SK-N-MC (cell line): ENCODE data around the gene S100A9.

ENCODE experiments used
- EZH2 ChIP-seq: fragments of 200-600 bp; sonication (generic); IDR thresholded peaks from one replicate; pipeline ENCODE4 v1.6.1; 2017; ENCODE audit warnings: antibody characterized with exemption
- FOXP2 ChIP-seq: optimal IDR thresholded peaks from 2 replicates; pipeline ENCODE3; 2011; ENCODE audit warnings: mild to moderate bottlenecking, moderate library complexity; ENCODE audit not compliant: insufficient read depth; ENCODE audit errors: extremely low read length, control extremely low read depth
- POLR2AphosphoS5 ChIP-seq: IDR thresholded peaks from 2 replicates; pipeline ENCODE4 v1.6.1; 2012; ENCODE audit warnings: mild to moderate bottlenecking, low read depth, low read length, borderline replicate concordance

DNA sequence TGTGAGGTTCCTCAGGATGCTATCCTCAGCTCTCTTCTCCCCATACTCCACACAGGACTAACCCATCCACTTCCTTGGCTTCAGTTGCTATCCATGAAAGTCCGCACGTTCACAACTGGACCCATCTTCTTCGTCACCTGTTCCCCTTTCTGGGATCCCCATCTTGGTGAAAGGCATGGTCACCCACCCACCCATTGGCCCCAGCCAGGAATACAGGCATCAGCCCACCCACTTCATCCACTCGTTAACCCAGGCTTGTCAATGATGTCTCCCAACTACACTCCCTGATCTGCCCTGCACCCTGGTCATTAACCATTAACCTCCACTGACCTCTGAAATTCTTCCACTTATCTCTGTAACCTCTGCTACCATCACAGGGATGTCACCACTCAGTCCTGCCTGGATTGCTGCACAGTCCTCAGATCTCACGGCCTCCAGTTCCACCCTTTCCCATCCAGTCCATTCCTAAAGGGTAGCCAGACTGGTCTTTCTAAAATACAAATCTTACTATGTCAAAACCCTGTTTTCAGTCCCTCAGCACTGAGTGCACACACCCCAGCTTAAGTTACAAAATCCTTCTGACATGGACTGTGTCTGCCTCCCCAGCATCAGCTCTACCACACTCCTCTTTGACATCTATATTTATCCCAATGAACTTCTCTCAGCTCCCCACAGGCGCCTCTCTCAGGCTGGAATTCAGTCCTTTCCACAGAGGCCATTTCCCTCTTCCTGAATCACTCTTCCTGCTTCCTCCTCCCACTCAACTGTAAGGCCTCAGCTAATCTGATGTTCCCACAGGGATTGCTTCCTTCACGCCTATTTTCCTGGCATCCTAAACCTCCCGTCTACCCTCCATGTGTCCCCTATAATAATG is 19.4 kb upstream of the S100A9 start:
- no peak for TF ChIP-seq EZH2
- TF ChIP-seq POLR2AphosphoS5: no peak
- TF ChIP-seq FOXP2: no peak
